Panc1 (cell line): ENCODE data around the gene ACTR8. TPM values are rescaled to one million over a fixed set of nuclear protein-coding genes. Genes with fewer than 3 reads are reported as not detected.
A peak's percentile ranks its signal among the peaks of the same experiment; 100 is the strongest.

Experiments
- ATAC-seq: fragments of 200-7000 bp; cut with Tn5 transposase; 2 replicates; pipeline ENCODE4 v1.9.1; 2020; ENCODE audit warnings: mild to moderate bottlenecking, moderate library complexity
- BruUV-seq: library from RNA; stranded (reverse); fragments of 400-500 nt; replicated peaks from 2 replicates; lab custom pipeline; 2021; lab: Mats Ljungman, UMichigan
- CTCF ChIA-PET: fragments of 300-600 bp; sonication (Branson Sonifier 250); formaldehyde crosslinking; loops from one replicate; lab custom pipeline; 2022; ENCODE audit warnings: antibody characterized with exemption; lab: Charles Lee
- POLR2A ChIA-PET: fragments of 300-600 bp; sonication (Branson Sonifier 250); formaldehyde crosslinking; loops from one replicate; lab custom pipeline; 2022; ENCODE audit warnings: antibody characterized with exemption; lab: Charles Lee
- DNase-seq: peaks from one replicate; pipeline ENCODE4 v3.0.0-alpha.2; 2010; ENCODE audit warnings: low read depth, low spot score
- H3K27ac ChIP-seq: 2 replicates; pipeline ENCODE4 v1.5.1; 2011; ENCODE audit warnings: mild to moderate bottlenecking, low read length, inconsistent platforms
- H3K27me3 ChIP-seq: fragments of 200-500 bp; sonication (Bioruptor generic); 2 replicates; pipeline ENCODE4 v1.6.0; 2014; ENCODE audit warnings: low read length, inconsistent platforms; ENCODE audit not compliant: control insufficient read depth, insufficient read depth
- H3K36me3 ChIP-seq: fragments of 200-500 bp; sonication (Bioruptor generic); 2 replicates; pipeline ENCODE4 v1.5.1; 2014; ENCODE audit warnings: inconsistent platforms, mild to moderate bottlenecking, low read length, moderate library complexity; ENCODE audit not compliant: control insufficient read depth, insufficient read depth
- H3K4me1 ChIP-seq: 2 replicates; pipeline ENCODE4 v1.5.1; 2011; ENCODE audit warnings: inconsistent platforms, mild to moderate bottlenecking, low read length, moderate library complexity; ENCODE audit not compliant: control insufficient read depth, insufficient read depth
- H3K4me3 ChIP-seq, 2 experiments: 2 replicates each; pipeline ENCODE4 v1.5.1; 2011 to 2012; ENCODE audit warnings: low read depth in 2 of 2, low read length in 2 of 2, mild to moderate bottlenecking in 2 of 2, inconsistent platforms in 1 of 2, moderate library complexity in 1 of 2
- H3K9me3 ChIP-seq: fragments of 200-500 bp; sonication (Bioruptor generic); 2 replicates; pipeline ENCODE4 v1.5.1; 2014; ENCODE audit warnings: low read depth, mild to moderate bottlenecking, inconsistent platforms, low read length, moderate library complexity; ENCODE audit not compliant: control insufficient read depth, insufficient read depth
- CTCF ChIP-seq: fragments of 450-650 bp; IDR thresholded peaks from 2 replicates; pipeline ENCODE4 v1.5.1; 2017; ENCODE audit warnings: mild to moderate bottlenecking
- POLR2AphosphoS5 ChIP-seq: IDR thresholded peaks from 2 replicates; pipeline ENCODE4 v1.6.1; 2012; ENCODE audit warnings: mild to moderate bottlenecking, low read depth, low read length, moderate library complexity
- REST ChIP-seq, 2 experiments: IDR thresholded peaks; 2 replicates each; pipeline ENCODE4 v1.6.1; 2011 to 2012; ENCODE audit warnings: low read depth in 2 of 2, control low read depth in 1 of 2, low read length in 1 of 2, mild to moderate bottlenecking in 1 of 2, moderate library complexity in 1 of 2; ENCODE audit not compliant: insufficient read depth in 1 of 2
- SIN3A ChIP-seq: IDR thresholded peaks from 2 replicates; pipeline ENCODE4 v1.6.1; 2012; ENCODE audit warnings: low read depth, mild to moderate bottlenecking, low read length, moderate library complexity, borderline replicate concordance; ENCODE audit not compliant: insufficient read depth
- TCF7L2 ChIP-seq: IDR thresholded peaks from 2 replicates; pipeline ENCODE4 v1.6.1; 2011; ENCODE audit warnings: mild to moderate bottlenecking, low read depth, low read length, inconsistent platforms
- in situ Hi-C: cut with HindIII; loops from 2 replicates; pipeline ENCODE4 v1.10.0; 2016; ENCODE audit warnings: low sequenced_read_pairs, low pct_unique_long_range_greater_than_20kb
- intact Hi-C: fragments of 100-400 bp; cut with micrococcal nuclease; formaldehyde crosslinking; loops from one replicate; pipeline ENCODE4 v1.10.0; 2022; ENCODE audit not compliant: unreplicated experiment
- total RNA-seq: library from RNA; stranded (reverse); gene quantifications from one replicate; pipeline ENCODE4 v1.2.1, GENCODE V29; 2021; ENCODE audit not compliant: unreplicated experiment

The ACTR8 gene
- total RNA-seq, 1 experiment from 2014 or later = 26.2 TPM

- peak overlapping the region; percentile 88 for H3K27ac ChIP-seq
- no peak for TF ChIP-seq TCF7L2
- no peak for TF ChIP-seq CTCF
- TF ChIP-seq POLR2AphosphoS5 = no peak
- no peak for TF ChIP-seq REST (IDR thresholded peaks at IDR 0.05; ENCODE audit: insufficient read depth in 1 of 2, low read depth in 2 of 2, low read length in 1 of 2)
- no peak for TF ChIP-seq SIN3A
Observed at GRCh38 chr3:53843195-53844177, 38.5 kb downstream of the ACTR8 start.

GRCh38 chr3:53842436-53843194 lies 39.3 kb downstream of the ACTR8 start:
- no peaks in the 10 kb centered on the region for H3K9me3 ChIP-seq
- ChIA-PET CTCF (no interaction called here), POLR2A (interaction anchor here (0.6 kb wide), 1 partner anchor 26 kb away, joined by 3 read pairs; no protein-coding TSS in a partner anchor)
- peak overlapping the region; percentile 88 for H3K27ac ChIP-seq
- peaks cover 44% of the 10 kb centered on the region for H3K4me1 ChIP-seq
- in situ Hi-C loops = no loop called here
- DNase-seq (peak; percentile 46), ATAC-seq (peak; percentile 63)
- no peaks in the 10 kb centered on the region for H3K36me3 ChIP-seq
- no TSS peak for BruUV-seq
- H3K4me3 ChIP-seq = peak overlapping the region in 1 of 2 experiments; percentile 18; a peak in 2 of 4 replicates
- intact Hi-C loops = no loop called here
- TF ChIP-seq REST (IDR thresholded peaks at IDR 0.05; ENCODE audit: insufficient read depth in 1 of 2, low read depth in 2 of 2, low read length in 1 of 2) (no peak), SIN3A (no peak), POLR2AphosphoS5 (no peak), TCF7L2 (no peak), CTCF (peak; percentile 42)
- H3K27me3 ChIP-seq = no peaks in the 10 kb centered on the region

More at GRCh38 chr3:53843195-53844177, 38.5 kb downstream of the ACTR8 start:
- in situ Hi-C loops (no loop called here), intact Hi-C loops (no loop called here)
- peak overlapping the region in 1 of 2 experiments; percentile 73; a peak in 2 of 4 replicates for H3K4me3 ChIP-seq
- DNase-seq = no peak
- H3K9me3 ChIP-seq = no peaks in the 10 kb centered on the region
- ChIA-PET POLR2A (no interaction called here), CTCF (no interaction called here)
- ATAC-seq = no peak
- H3K36me3 ChIP-seq = no peaks in the 10 kb centered on the region
- H3K4me1 ChIP-seq = peaks cover 51% of the 10 kb centered on the region
- no peaks in the 10 kb centered on the region for H3K27me3 ChIP-seq
- BruUV-seq = no TSS peak
